WTC11 (cell line): Measurements from ENCODE around the gene FEM1A. TPM values are rescaled to one million over a fixed set of nuclear protein-coding genes. Genes with fewer than 3 reads are reported as not detected.

ENCODE experiments used
- ATAC-seq: fragments of 200-7000 bp; cut with Tn5 transposase; 2 replicates; pipeline ENCODE4 v1.10.0; 2021; ENCODE audit warnings: mild to moderate bottlenecking, moderate library complexity
- CTCF ChIA-PET: fragments of 300-600 bp; sonication (Branson Sonifier 250); formaldehyde crosslinking; loops from one replicate; lab custom pipeline; 2021; ENCODE audit warnings: antibody characterized with exemption; lab: Charles Lee
- POLR2A ChIA-PET: fragments of 350-600 bp; sonication (Branson Sonifier 250); formaldehyde crosslinking; loops from one replicate; lab custom pipeline; 2021; ENCODE audit warnings: antibody characterized with exemption; lab: Charles Lee
- DNase-seq: peaks from one replicate; pipeline ENCODE4 v3.0.0; 2021; ENCODE audit warnings: low spot score
- H3K27ac Mint-ChIP-seq: 2 replicates; pipeline ENCODE4 v1.8.0; 2021; ENCODE audit warnings: mixed read lengths
- H3K27me3 Mint-ChIP-seq: 2 replicates; pipeline ENCODE4 v1.8.0; 2021; ENCODE audit warnings: low read depth, mild to moderate bottlenecking, moderate library complexity, mixed read lengths
- H3K36me3 Mint-ChIP-seq: 2 replicates; pipeline ENCODE4 v1.8.0; 2021; ENCODE audit warnings: mixed read lengths
- H3K4me1 Mint-ChIP-seq: 2 replicates; pipeline ENCODE4 v1.8.0; 2022; ENCODE audit warnings: mixed read lengths
- H3K4me3 Mint-ChIP-seq: 2 replicates; pipeline ENCODE4 v1.8.0; 2021; ENCODE audit warnings: mild to moderate bottlenecking, moderate library complexity, mixed read lengths
- H3K9me3 Mint-ChIP-seq: 2 replicates; pipeline ENCODE4 v1.8.0; 2021; ENCODE audit warnings: mixed read lengths
- CREM ChIP-seq: sonication (generic); formaldehyde crosslinking; IDR thresholded peaks from 2 replicates; pipeline ENCODE4 v1.8.1; 2022; ENCODE audit warnings: mild to moderate bottlenecking, missing genetic modification reagents, moderate library complexity
- FOXP1 ChIP-seq: sonication (generic); formaldehyde crosslinking; IDR thresholded peaks from 2 replicates; pipeline ENCODE4 v1.8.0; 2022; ENCODE audit warnings: missing genetic modification reagents, mild to moderate bottlenecking, moderate library complexity, borderline replicate concordance
- GRHL2 ChIP-seq: fragments of 250-450 bp; sonication (Bioruptor Pico); IDR thresholded peaks from 2 replicates; pipeline ENCODE4 v1.8.0; 2022; ENCODE audit warnings: mild to moderate bottlenecking, moderate library complexity; ENCODE audit not compliant: insufficient replicate concordance, severe bottlenecking
- GTF2I ChIP-seq: fragments of 250-450 bp; sonication (Bioruptor Pico); conservative IDR thresholded peaks from 2 replicates; pipeline ENCODE4 v1.4.0; 2021; ENCODE audit warnings: mild to moderate bottlenecking
- HMGA2 ChIP-seq: fragments of 250-450 bp; sonication (Bioruptor Pico); IDR thresholded peaks from 2 replicates; pipeline ENCODE4 v1.4.0; 2021; ENCODE audit warnings: mild to moderate bottlenecking, moderate library complexity
- NFE2L1 ChIP-seq: sonication (generic); formaldehyde crosslinking; IDR thresholded peaks from 2 replicates; pipeline ENCODE4 v1.8.1; 2023; ENCODE audit warnings: missing genetic modification reagents
- NFYB ChIP-seq: sonication (generic); formaldehyde crosslinking; conservative IDR thresholded peaks from 2 replicates; pipeline ENCODE4 v1.8.0; 2022; ENCODE audit warnings: low read depth, missing genetic modification reagents
- NR1H2 ChIP-seq: sonication (generic); formaldehyde crosslinking; IDR thresholded peaks from 2 replicates; pipeline ENCODE4 v1.9.0; 2021; ENCODE audit warnings: mild to moderate bottlenecking, moderate library complexity, missing genetic modification reagents
- NR3C1 ChIP-seq: sonication (generic); formaldehyde crosslinking; conservative IDR thresholded peaks from 2 replicates; pipeline ENCODE4 v1.8.1; 2023; ENCODE audit warnings: low read depth, mild to moderate bottlenecking, missing genetic modification reagents
- RORB ChIP-seq: fragments of 250-450 bp; sonication (Bioruptor Pico); IDR thresholded peaks from 2 replicates; pipeline ENCODE4 v1.9.0; 2021; ENCODE audit warnings: mild to moderate bottlenecking
- ZNF121 ChIP-seq: sonication (generic); formaldehyde crosslinking; IDR thresholded peaks from 2 replicates; pipeline ENCODE4 v1.8.0; 2023; ENCODE audit warnings: missing genetic modification reagents
- ZNF138 ChIP-seq: sonication (generic); formaldehyde crosslinking; conservative IDR thresholded peaks from 2 replicates; pipeline ENCODE4 v1.8.1; 2022; ENCODE audit warnings: mild to moderate bottlenecking, moderate library complexity, missing genetic modification reagents
- ZNF232 ChIP-seq: sonication (generic); formaldehyde crosslinking; IDR thresholded peaks from 2 replicates; pipeline ENCODE4 v1.8.0; 2022; ENCODE audit warnings: mild to moderate bottlenecking, missing genetic modification reagents
- total RNA-seq: library from RNA; stranded (reverse); gene quantifications from 3 replicates; pipeline ENCODE4 v1.2.3, GENCODE V29; 2021
- TF ChIP-seq, protein P1 (sequence below): sonication (generic); formaldehyde crosslinking; IDR thresholded peaks from 2 replicates; pipeline ENCODE4 v1.8.1; 2022; ENCODE audit warnings: mild to moderate bottlenecking, moderate library complexity, missing genetic modification reagents
- TF ChIP-seq, protein P2 (sequence below): sonication (generic); formaldehyde crosslinking; IDR thresholded peaks from 2 replicates; pipeline ENCODE4 v1.8.1; 2022; ENCODE audit warnings: missing genetic modification reagents, borderline replicate concordance
- TF ChIP-seq, protein P3 (sequence below): sonication (generic); formaldehyde crosslinking; IDR thresholded peaks from 2 replicates; pipeline ENCODE4 v1.8.0; 2022; ENCODE audit warnings: mild to moderate bottlenecking, missing genetic modification reagents
- TF ChIP-seq, protein P4 (sequence below): sonication (generic); formaldehyde crosslinking; IDR thresholded peaks from 2 replicates; pipeline ENCODE4 v1.8.1; 2023; ENCODE audit warnings: mild to moderate bottlenecking, missing genetic modification reagents, moderate library complexity
- TF ChIP-seq, protein P5 (sequence below): sonication (generic); formaldehyde crosslinking; IDR thresholded peaks from 2 replicates; pipeline ENCODE4 v1.8.1; 2023; ENCODE audit warnings: mild to moderate bottlenecking, moderate library complexity, missing genetic modification reagents
- TF ChIP-seq, protein P6 (sequence below): sonication (generic); formaldehyde crosslinking; IDR thresholded peaks from 2 replicates; pipeline ENCODE4 v1.8.1; 2022; ENCODE audit warnings: mild to moderate bottlenecking, missing genetic modification reagents, moderate library complexity, borderline replicate concordance

FEM1A gene
- total RNA-seq, 1 experiment from 2014 or later: 15.7 TPM

DNA sequence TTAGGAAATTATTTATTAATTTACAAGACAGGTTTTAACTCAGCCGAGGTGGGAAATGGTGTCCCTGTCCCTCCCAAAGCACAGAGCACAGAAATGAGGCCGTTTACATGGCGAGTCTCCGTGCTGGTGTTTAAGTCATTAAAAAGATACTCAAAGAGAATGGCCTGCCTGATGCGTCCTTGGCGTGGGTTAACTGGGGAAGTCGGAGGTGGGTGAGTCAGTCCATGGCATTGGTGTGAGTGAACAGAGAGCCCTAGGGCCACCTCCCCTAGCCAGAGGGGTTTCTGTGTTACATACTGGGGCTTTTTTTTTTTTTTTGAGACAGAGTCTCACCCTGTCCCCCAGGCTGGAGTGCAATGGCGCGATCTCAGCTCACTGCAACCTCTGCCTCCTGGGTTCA is 3.9 kb downstream of the FEM1A start:
- CTCF ChIA-PET: no interaction called here
- Mint-ChIP-seq H3K27ac (peak overlapping the region; percentile 27; the same call in 1 of the 2 replicates), H3K27me3 (no peaks in the 10 kb centered on the region), H3K36me3 (peaks cover 21% of the 10 kb centered on the region), H3K4me3 (no peak overlapping the region), H3K9me3 (no peaks in the 10 kb centered on the region), H3K4me1 (peaks cover 14% of the 10 kb centered on the region)
- TF ChIP-seq NFYB: no peak
- TF ChIP-seq, protein P1, sequence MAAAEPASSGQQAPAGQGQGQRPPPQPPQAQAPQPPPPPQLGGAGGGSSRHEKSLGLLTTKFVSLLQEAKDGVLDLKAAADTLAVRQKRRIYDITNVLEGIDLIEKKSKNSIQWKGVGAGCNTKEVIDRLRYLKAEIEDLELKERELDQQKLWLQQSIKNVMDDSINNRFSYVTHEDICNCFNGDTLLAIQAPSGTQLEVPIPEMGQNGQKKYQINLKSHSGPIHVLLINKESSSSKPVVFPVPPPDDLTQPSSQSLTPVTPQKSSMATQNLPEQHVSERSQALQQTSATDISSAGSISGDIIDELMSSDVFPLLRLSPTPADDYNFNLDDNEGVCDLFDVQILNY (CRISPR knock-in tag): no peak
- DNase-seq (no peak), ATAC-seq (no peak)
- POLR2A ChIA-PET: no interaction called here

DNA sequence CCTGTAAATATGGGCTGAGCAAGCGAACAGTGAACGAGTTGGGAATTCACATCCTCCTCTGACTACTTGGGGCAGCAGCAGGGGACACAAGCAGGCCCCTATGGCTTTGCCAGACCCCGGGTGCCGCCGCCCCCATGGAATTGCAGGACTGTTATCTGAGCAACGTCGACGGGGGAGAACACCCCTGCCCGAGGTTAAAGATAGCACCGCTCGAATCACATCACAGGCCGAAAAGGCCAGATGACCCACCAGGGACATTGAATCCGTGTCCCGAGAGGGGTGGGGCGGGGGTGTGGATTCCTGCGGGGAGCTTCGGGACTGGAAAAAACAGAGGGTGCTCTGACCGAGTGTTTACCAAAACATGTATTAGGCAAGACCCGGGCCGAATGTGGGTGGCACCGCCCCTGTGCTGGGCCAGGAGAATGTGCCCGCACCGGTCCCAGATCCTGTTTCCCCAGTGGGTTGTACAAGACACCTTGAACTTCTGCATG is 9.1 kb downstream of the FEM1A start:
- DNase-seq: no peak
- ATAC-seq: no peak
- CTCF ChIA-PET: interaction anchor here (0.7 to 3.5 kb wide), 5 partner anchors 9 to 68 kb away, joined by 4 to 18 read pairs (median 6); partner anchors contain the start of gene FEM1A
- Mint-ChIP-seq H3K4me1 (no peaks in the 10 kb centered on the region), H3K36me3 (peaks cover 11% of the 10 kb centered on the region), H3K4me3 (no peak overlapping the region), H3K9me3 (no peaks in the 10 kb centered on the region)
- POLR2A ChIA-PET: no interaction called here
- TF ChIP-seq, protein P1 (CRISPR knock-in tag): no peak
- TF ChIP-seq NR1H2 (no peak), NFE2L1 (CRISPR knock-in tag) (no peak), RORB (no peak), HMGA2 (CRISPR knock-in tag) (no peak)
- TF ChIP-seq, protein P2, sequence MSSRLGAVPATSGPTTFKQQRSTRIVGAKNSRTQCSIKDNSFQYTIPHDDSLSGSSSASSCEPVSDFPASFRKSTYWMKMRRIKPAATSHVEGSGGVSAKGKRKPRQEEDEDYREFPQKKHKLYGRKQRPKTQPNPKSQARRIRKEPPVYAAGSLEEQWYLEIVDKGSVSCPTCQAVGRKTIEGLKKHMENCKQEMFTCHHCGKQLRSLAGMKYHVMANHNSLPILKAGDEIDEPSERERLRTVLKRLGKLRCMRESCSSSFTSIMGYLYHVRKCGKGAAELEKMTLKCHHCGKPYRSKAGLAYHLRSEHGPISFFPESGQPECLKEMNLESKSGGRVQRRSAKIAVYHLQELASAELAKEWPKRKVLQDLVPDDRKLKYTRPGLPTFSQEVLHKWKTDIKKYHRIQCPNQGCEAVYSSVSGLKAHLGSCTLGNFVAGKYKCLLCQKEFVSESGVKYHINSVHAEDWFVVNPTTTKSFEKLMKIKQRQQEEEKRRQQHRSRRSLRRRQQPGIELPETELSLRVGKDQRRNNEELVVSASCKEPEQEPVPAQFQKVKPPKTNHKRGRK: no peak
- TF ChIP-seq, protein P3, sequence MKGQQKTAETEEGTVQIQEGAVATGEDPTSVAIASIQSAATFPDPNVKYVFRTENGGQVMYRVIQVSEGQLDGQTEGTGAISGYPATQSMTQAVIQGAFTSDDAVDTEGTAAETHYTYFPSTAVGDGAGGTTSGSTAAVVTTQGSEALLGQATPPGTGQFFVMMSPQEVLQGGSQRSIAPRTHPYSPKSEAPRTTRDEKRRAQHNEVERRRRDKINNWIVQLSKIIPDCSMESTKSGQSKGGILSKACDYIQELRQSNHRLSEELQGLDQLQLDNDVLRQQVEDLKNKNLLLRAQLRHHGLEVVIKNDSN: no peak
- TF ChIP-seq, protein P4, sequence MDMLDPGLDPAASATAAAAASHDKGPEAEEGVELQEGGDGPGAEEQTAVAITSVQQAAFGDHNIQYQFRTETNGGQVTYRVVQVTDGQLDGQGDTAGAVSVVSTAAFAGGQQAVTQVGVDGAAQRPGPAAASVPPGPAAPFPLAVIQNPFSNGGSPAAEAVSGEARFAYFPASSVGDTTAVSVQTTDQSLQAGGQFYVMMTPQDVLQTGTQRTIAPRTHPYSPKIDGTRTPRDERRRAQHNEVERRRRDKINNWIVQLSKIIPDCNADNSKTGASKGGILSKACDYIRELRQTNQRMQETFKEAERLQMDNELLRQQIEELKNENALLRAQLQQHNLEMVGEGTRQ (CRISPR knock-in tag): no peak
- TF ChIP-seq, all 79 proteins: peak for 0
- Mint-ChIP-seq H3K27me3 (no peaks in the 10 kb centered on the region), H3K27ac (no peak overlapping the region)

DNA sequence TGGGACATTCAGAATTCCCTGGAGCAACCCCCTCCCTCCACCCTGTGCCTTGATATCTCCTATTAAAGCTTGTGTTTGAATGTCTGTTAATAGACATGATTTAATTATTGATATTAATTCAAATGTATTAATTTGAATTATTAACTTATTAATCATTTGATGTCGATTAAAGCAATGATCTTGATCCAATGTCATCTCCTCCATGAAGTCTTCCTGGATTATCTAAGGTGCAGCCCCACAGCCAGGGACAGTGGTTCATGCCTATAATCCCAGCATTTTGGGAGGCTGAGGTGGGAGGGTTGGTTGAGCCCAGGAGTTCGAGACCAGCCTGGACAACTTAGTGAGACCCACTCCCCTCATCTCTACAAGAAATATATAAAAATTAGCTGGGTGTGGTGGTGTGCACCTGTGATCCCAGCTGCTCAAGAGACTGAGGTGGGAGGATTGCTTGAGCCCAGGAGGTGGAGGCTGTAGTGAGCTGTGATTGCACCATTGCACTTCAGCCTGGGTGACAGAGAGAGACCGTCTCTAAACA is 9.6 kb downstream of the FEM1A start:
- DNase-seq (no peak), ATAC-seq (no peak)
- Mint-ChIP-seq H3K4me3 (no peak overlapping the region), H3K4me1 (no peaks in the 10 kb centered on the region), H3K9me3 (no peaks in the 10 kb centered on the region), H3K27me3 (no peaks in the 10 kb centered on the region), H3K27ac (no peak overlapping the region), H3K36me3 (peaks cover 11% of the 10 kb centered on the region)
- ChIA-PET CTCF (interaction anchor here (0.7 to 3.5 kb wide), 6 partner anchors 8 to 69 kb away, joined by 3 to 18 read pairs (median 6); partner anchors contain the start of gene FEM1A), POLR2A (interaction anchor here (0.7 kb wide), 1 partner anchor 14 kb away, joined by 4 read pairs; no protein-coding TSS in a partner anchor)
- TF ChIP-seq NFYB (no peak), ZNF138 (CRISPR knock-in tag) (no peak), ZNF121 (CRISPR knock-in tag) (peak; percentile 13; the same call in 1 of the 2 replicates), FOXP1 (no peak), NR3C1 (CRISPR knock-in tag) (no peak), GRHL2 (CRISPR knock-in tag) (no peak), ZNF232 (CRISPR knock-in tag) (no peak), NR1H2 (no peak), GTF2I (CRISPR knock-in tag) (0 out of 2 replicates have a peak, but pooled peaks have one; percentile 8), CREM (CRISPR knock-in tag) (no peak)
- TF ChIP-seq, protein P5, sequence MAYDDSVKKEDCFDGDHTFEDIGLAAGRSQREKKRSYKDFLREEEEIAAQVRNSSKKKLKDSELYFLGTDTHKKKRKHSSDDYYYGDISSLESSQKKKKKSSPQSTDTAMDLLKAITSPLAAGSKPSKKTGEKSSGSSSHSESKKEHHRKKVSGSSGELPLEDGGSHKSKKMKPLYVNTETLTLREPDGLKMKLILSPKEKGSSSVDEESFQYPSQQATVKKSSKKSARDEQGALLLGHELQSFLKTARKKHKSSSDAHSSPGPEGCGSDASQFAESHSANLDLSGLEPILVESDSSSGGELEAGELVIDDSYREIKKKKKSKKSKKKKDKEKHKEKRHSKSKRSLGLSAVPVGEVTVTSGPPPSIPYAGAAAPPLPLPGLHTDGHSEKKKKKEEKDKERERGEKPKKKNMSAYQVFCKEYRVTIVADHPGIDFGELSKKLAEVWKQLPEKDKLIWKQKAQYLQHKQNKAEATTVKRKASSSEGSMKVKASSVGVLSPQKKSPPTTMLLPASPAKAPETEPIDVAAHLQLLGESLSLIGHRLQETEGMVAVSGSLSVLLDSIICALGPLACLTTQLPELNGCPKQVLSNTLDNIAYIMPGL (CRISPR knock-in tag): no peak
- TF ChIP-seq, protein P6, sequence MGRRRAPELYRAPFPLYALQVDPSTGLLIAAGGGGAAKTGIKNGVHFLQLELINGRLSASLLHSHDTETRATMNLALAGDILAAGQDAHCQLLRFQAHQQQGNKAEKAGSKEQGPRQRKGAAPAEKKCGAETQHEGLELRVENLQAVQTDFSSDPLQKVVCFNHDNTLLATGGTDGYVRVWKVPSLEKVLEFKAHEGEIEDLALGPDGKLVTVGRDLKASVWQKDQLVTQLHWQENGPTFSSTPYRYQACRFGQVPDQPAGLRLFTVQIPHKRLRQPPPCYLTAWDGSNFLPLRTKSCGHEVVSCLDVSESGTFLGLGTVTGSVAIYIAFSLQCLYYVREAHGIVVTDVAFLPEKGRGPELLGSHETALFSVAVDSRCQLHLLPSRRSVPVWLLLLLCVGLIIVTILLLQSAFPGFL: no peak
